Stimulated activated CD4-positive, alpha-beta T cell treated with anti-CD3 and anti-CD28 coated beads, Interleukin-1b, Interleukin-23, amount 100 ng/mL, for 48 hours (primary cell): ENCODE measurements around the gene TCF3.
A peak's percentile ranks its signal among the peaks of the same experiment; 100 is the strongest.
"Not testable (repeated sequence)": the region's sequence is repeated elsewhere in the genome, so short reads cannot be mapped to it uniquely, and the experiment has no call there.

Experiments
- DNase-seq: peaks from one replicate; pipeline ENCODE4 v3.0.0-alpha.2; 2020

Gene TCF3

DNA sequence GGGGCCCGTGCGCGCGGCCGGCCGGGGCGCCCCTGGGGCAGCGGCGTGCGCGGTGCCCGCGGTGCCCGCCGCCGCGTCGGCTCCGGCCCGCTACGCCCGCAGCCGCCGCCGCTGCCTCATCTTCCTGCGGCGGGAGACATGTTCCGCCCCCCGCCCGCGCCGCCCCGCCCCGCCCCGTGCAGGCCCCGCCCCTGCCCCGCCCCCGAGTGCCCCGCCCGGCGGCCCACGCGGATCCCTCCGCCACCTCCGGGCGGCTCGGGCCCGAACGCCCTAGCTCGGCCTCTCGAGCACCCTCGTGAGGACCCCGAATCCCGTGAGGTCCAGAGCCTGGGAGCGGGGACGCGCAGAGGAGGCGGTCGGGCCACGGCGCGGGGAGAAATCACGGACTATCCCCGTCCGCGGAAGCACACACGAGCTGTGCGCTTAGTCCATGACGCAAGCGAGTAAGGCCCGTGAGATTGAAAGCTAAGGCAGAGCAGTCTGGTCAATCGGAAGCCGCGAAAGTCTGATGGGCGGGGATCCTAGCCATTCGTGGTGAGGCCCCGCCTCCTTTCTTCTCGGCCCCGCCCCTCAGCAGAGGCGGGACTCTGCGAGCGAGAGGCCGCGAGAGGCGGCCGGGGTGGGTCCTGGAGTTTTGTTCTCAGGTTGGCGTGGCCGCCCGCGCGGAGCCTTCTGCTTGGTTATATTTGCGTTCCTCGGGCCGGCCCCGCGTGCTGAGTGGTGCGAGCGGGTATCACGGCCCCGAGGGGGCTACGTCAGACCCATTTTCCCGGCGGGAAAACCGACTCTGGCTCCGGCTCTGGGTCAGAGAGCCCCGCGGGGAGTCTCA lies at the start of gene TCF3:
TCF3 (minus strand) TSS at position 145 of the 829 bp plus-strand sequence. CDS start 2,367 bp downstream, outside the sequence.
- peak; percentile 98 for DNase-seq

GRCh38 chr19:1700733-1701663 lies 48.6 kb upstream of the TCF3 start:
- DNase-seq = no peak

DNA sequence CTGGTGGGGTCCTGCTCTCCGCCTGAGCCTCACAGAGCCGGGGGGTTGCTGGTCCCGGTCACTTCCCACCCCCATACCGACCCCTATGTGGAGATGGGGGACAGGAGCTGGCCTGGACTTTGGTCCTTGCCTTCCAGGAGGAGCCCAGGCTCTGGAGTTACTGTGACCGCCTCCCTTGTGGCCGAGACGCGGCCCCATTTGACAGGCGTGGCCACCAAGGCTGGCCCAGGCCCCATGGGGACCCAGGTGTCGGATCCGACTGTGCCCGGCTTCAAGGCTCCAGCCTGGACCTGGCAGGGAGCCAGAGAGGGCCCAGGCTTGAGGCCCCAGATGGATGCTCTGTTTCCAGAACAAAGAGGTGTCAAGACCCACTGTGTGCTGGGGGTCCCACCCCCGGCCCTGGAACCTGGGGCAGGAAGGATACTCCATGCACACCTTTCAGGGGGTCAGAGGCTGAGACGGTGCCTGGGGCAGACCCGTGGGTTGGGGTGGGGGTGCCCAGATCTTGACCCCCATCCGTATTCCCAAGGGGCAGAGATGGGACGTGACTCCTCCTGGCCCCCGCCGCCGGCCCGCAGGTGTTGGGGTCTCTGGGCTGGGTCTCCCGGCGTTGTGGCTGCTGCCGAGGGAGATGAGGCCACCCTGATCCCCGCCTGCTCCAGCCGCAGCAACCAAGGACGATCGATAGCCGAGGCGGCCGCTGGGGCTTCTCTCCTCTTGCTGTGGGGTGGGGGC lies 47.8 kb upstream of the TCF3 start:
- DNase-seq = no peak

GRCh38 chr19:1699386-1699785 lies 47.0 kb upstream of the TCF3 start:
- DNase-seq = no peak

DNA sequence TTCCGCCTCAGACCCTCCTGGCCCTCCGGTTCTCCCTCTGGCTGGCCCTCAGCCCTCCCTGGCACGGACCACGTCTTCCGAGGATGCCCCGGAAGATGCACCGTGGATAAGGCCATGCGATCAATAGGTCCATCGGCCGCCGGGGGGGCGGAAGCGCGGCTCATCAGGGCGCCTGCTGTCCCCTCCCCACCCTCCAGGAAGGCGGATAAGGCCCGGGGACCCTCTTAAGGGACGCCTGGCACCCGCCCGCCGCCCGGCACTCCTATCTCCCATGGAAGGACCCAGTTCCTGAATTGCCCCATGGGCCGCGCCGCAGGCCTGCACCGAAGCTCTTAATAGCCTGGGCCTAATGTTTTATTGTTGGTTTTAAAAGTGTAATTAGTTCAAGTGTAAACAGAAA lies 46.2 kb upstream of the TCF3 start:
- no peak for DNase-seq

DNA sequence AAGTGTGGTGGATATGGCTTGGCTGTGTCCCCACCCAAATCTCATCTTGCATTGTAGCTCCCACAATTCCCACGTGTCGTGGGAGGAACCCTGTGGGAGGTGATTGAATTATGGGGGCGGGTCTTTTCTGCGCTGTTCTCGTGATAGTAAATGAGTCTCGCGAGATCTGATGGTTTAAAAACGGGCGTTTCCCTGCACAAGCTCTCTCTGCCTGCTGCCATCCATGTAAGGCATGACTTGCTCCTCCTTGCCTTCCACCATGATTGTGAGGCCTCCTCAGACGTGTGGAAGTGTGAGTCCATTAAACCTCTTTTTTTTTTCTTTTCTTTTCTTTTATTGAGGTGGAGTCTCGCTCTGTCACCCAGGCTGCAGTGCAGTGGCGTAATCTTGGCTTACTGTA lies 43.1 kb upstream of the TCF3 start:
- not testable (repeated sequence) for DNase-seq

DNA sequence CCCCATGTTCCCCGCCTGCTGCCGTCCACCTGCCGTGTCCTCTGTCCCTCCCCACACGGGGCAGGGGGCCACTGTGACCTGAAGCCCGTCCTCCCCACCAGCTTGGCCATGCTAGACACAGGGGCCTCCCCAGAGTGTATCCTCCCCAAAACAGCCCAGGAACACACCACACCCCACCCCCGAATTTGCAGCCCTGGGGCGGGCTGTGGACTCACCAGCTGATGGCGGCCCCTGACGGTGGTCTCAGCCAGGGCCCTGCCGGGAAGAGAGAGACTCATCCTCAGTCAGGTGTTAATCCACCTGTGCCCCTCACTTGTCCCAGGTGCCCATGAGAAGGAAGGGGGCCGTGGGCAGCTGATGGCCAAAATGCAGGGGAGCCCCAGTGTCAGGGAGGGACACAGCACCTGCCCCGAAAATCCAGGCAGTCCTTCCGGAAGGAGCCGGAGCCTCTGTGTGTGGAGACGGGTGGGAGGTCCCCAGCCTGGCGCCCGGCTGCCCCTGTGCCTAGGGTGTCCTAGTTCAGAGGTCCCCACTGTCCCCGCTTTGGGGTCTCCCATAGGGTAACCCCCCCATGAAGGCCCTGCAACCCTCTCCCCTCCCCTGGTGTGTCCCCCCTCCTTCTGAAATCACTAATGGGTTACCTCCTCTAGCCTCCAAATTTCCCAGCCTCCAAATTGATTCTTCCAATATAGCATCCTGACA lies 39.3 kb upstream of the TCF3 start:
- no peak for DNase-seq

DNA sequence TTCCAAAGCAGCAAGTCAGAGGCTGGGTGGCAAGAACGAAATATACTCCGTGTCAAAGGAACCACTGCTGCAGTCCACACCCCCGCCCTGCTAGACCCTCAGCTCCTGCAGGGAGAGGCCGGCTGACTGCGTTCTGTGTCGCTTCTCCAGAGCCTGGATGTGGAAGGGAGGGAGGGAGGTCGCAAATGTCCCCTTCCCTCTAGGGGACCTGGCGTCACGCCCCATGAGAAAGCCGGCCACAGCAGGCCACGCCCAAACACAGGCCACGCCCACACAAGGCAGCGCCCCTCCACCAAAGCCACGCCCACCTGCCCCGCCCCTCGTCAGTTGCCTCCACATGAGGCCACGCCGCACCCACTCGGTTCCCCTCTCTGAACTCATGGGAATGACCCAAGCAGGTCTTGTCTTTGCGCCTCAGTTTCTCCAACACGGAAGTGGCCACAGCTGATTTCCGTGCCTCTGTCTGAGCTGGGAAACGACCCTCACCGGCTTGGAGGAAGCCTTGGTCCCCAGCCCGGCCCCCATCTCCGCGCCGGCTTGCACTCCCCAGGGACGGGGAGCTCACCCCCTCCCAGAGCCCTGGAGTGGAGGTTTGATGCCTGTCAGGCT lies 38.4 kb upstream of the TCF3 start:
- DNase-seq = peak; percentile 35

- not testable (repeated sequence) for DNase-seq
Observed at GRCh38 chr19:1685785-1686184, 33.4 kb upstream of the TCF3 start.

GRCh38 chr19:1685046-1685445 lies 32.6 kb upstream of the TCF3 start:
- DNase-seq = no peak

DNA sequence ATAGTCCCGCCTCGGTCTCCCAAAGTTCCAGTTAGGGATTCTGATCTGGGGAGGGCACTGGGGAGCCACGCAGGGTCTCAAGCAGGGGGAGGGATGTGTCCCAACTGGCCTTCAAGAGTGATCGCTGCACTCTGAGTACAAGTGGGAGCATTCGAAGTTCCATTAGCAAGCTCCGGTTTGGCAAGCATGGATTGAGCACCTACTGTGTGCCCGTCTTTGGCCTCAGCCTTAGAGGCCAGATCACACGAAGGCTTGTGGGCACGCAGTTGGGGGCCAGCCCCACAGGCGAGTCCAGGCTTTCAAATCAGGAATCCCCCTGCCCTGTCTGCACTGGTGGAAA lies 32.1 kb upstream of the TCF3 start:
- DNase-seq = no peak

DNA sequence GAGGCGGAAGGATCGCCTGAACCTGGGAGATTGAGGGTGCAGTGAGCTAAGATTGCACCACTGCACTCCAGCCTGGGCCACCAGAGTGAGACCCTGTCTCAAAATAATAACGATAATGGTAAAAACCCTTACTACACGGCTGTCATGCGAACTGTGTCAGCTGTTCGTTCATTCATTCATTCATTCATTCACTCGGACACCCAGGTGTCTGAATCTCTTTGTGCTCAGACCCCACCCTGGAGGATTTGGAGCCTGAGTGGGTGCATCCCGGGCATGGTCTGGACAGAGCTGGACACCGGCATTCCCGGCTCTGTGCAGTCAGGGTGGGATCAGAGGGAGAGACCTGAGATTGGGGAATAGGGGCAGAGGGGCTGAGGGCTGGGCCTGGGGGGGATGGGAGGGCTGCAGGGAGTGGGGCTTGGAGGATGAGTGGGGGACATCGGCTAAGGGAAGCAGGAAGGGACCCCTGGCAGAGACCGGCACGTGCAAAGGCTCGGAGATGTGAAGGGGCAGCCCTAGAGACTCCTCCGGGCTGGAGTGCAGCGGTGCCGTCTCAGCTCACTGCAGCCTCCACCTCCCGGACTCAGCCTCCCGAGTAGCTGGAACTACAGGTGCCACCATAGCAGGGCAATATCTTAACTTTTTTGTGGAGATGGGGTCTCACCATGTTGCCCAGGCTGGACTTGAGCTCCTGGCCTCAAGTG lies 31.6 kb upstream of the TCF3 start:
- DNase-seq = no peak

DNA sequence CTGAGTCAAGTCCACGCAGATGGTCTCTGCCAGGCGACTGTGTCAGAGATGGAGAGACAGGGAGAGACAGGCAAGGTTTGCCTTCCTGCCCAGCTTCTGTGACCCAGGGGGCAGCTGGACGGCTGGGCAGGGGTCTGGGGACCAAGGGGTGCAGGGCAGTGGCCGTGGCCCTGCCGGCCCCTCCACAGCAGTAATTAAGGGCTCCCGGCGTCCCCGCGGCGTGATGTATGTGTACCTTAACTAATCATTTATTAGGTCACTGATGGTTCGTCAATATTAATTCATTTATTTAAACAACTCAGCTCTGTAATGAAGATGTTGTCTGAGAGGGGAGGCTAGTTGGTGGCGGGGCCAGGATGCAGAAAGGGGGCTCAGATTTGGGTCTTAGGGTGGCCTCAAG lies 28.6 kb upstream of the TCF3 start:
- DNase-seq = no peak

- no peak for DNase-seq
Observed at GRCh38 chr19:1678073-1678472, 25.7 kb upstream of the TCF3 start.

GRCh38 chr19:1676351-1677266 lies 24.2 kb upstream of the TCF3 start:
- no peak for DNase-seq

- DNase-seq = no peak
Observed at GRCh38 chr19:1675633-1676350, 23.4 kb upstream of the TCF3 start.

DNA sequence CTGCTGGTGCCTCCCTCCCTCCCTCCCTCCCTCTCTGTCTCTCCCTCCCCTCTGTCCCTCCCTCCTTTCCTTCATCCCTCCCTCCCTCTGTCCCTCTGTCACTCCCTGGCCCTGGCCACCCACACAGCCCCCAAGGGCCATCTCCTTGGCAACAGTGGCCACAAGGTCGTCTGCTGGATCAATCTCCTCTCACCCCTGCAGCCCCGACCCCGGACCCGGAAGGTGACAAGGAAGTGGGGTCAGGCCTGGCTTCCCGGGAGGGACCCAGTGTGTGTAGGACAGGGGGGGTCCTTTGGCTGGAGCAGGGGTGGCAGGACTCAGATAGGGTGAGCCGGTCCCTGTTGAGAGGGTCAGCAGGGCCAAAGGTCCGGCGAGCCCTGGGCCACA lies 21.9 kb upstream of the TCF3 start:
- DNase-seq = no peak

- DNase-seq = no peak
Observed at GRCh38 chr19:1673645-1674292, 21.4 kb upstream of the TCF3 start.
